Keratinocyte (primary cell): ENCODE results near the gene RAPGEF4.

Experiments used
- CTCF ChIP-seq, 3 experiments: IDR thresholded peaks in 1 of 3; conservative IDR thresholded peaks in 1 of 3; optimal IDR thresholded peaks in 1 of 3; 2 replicates in 2 of 3; 3 replicates in 1 of 3; pipeline versions ENCODE3 to v1.5.1; 2011; ENCODE audit warnings: low read length in 3 of 3, mild to moderate bottlenecking in 3 of 3, moderate library complexity in 2 of 3, control low read depth in 1 of 3, inconsistent platforms in 1 of 3; ENCODE audit not compliant: insufficient read depth in 2 of 3; ENCODE audit errors: extremely low read depth in 1 of 3
- EZH2 ChIP-seq: IDR thresholded peaks from one replicate; pipeline ENCODE4 v1.6.1; 2012; ENCODE audit warnings: inconsistent platforms, mild to moderate bottlenecking, low read length, moderate library complexity

- no peak for TF ChIP-seq EZH2
- no peak for TF ChIP-seq CTCF (optimal IDR thresholded peaks at IDR 0.05 in 1 of 3, IDR thresholded peaks at IDR 0.05 in 1 of 3, conservative IDR thresholded peaks at IDR 0.05 in 1 of 3; ENCODE audit: extremely low read depth in 1 of 3, insufficient read depth in 2 of 3, low read length in 3 of 3)
Measured at GRCh38 chr2:172863341-172863740, 127.7 kb downstream of the RAPGEF4 start.
